ENCODE data around the gene SNAPC3. TPM values are rescaled to one million over a fixed set of nuclear protein-coding genes. Genes with fewer than 3 reads are reported as not detected.

Gene SNAPC3
- total RNA-seq, 5 donors from 2014 or later (not counting 1 experiment from before 2014, with no cell fraction given) = 11.3 to 32.4 (median 25.6) TPM

Other genes starting within 250 kb of the SNAPC3 start
- gene TTC39B, start 115.7 kb upstream of the SNAPC3 start, total RNA-seq = 10 to 100 TPM; 32.4 to 54.6 (median 35.6) TPM
- 100 to 1,000 TPM; 125 to 140 (median 132) TPM for gene PSIP1, start 88.1 kb downstream of the SNAPC3 start, total RNA-seq
- 1 to 10 TPM in 4 of 5 donors, under 1 TPM in 1; 0.79 to 1.7 (median 1.4) TPM for gene CCDC171, start 130.2 kb downstream of the SNAPC3 start, total RNA-seq

Data from T-cell (primary cell).